G401 (cell line): ENCODE measurements around the gene RAP1GAP2. TPM values are rescaled to one million over a fixed set of nuclear protein-coding genes. Genes with fewer than 3 reads are reported as not detected.

Experiments
- DNase-seq: peaks from one replicate; pipeline ENCODE4 v3.0.0-alpha.2; 2015; ENCODE audit warnings: low spot score
- in situ Hi-C: cut with HindIII; loops from 2 replicates; pipeline ENCODE4 v1.10.0; 2016; ENCODE audit warnings: low sequenced_read_pairs, mixed read lengths
- total RNA-seq: library from RNA; depleted of rRNA; stranded (reverse); fragments of >200 nt; shearing (Covaris generic); gene quantifications from 2 replicates; pipeline ENCODE4 v1.2.3, GENCODE V29; 2014

RAP1GAP2 gene
- total RNA-seq, 1 experiment from 2014 or later, result 1.9 TPM

- in situ Hi-C loops, result no loop called here
- no peak for DNase-seq
Measured at GRCh38 chr17:2847381-2848333, 51.4 kb downstream of the RAP1GAP2 start.

DNA sequence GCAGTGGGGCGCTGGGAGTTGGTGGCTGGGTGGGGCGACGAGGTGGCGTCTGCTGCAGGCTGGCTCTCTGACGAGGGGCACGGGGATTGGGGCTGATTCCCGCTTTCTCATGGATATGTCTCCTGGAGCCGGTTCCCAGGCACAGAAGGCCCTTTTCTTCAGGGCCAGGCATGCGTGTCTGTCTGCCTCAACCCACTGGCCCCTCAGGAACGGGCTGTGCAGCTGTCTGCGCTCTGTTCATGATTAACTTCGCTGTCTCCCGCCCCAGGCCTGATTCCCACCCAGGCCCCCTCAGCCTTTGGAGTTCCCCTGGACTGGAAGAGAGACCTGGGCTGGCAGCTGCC, 53.1 kb downstream of the RAP1GAP2 start:
- in situ Hi-C loops, result no loop called here
- DNase-seq, result no peak

DNA sequence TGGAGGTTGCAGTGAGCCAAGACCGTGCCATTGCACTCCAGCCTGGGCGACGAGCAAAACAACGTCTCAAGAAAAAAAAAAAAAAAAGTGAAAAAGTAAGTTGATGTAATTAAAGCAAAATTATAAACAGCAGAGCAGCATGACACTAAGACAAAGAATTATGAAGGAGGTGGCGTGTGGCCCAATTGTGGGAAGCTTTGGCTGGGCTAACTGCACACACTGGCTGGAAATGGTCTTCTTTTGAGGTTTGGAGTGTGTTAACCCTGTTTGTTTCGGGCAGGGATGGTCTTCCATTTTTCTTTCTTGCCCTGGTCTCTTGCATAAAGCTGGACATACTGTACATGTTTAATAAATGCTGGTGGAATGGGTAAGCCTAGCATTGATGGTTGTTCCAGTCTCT, 54.8 kb downstream of the RAP1GAP2 start:
- in situ Hi-C loops, result no loop called here
- no peak for DNase-seq

DNA sequence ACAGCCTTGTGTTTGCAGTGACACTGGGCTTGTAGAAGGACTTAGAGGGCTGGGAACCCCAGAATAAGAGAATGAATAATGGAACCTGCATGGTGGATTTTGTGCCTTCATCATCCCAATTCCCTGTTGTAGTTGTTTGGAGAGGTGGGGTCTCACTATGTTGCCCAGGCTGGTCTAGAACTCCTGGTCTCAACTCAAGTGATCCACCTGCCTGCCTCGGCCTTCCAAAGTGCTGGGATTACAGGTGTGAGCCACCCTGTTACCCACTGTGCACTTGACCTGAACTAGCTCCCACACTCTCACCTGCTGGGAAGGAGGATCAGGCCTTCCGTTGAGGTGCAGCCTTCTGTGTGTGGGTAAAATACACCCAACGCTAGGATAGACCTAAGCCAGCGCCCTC, 55.4 kb downstream of the RAP1GAP2 start:
- no peak for DNase-seq
- in situ Hi-C loops, result no loop called here

- no peak for DNase-seq
- in situ Hi-C loops, result no loop called here
Measured at GRCh38 chr17:2852221-2852620, 56.0 kb downstream of the RAP1GAP2 start.

DNA sequence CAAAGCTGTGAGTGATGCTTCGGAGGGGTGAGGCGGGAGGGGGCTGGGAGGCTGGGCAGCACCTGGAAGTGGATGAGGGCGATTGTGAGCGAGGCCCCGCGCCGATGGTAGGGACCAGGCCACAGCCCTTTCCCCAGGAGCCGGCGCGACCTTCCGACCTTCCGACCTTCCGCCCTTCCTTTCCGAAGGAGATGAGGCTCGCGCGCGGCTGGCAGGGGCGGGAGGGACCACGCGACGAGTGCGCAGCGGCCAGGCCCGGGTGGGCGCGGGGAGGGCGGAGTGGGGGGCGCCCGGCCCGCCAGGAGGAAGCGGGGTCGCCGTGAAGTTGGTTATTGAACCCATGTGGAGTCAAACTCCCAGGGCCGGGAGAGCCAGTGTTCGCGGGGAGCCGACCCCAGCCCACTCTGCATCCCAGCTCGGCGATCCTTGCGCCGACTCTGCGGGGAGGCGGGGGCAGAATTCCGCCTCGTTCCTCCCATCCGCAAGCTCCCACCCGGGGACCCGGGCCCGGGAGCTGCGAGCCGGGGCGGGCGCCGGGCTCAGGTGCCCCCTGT, 56.6 kb downstream of the RAP1GAP2 start:
- DNase-seq, result no peak
- in situ Hi-C loops, result no loop called here

DNA sequence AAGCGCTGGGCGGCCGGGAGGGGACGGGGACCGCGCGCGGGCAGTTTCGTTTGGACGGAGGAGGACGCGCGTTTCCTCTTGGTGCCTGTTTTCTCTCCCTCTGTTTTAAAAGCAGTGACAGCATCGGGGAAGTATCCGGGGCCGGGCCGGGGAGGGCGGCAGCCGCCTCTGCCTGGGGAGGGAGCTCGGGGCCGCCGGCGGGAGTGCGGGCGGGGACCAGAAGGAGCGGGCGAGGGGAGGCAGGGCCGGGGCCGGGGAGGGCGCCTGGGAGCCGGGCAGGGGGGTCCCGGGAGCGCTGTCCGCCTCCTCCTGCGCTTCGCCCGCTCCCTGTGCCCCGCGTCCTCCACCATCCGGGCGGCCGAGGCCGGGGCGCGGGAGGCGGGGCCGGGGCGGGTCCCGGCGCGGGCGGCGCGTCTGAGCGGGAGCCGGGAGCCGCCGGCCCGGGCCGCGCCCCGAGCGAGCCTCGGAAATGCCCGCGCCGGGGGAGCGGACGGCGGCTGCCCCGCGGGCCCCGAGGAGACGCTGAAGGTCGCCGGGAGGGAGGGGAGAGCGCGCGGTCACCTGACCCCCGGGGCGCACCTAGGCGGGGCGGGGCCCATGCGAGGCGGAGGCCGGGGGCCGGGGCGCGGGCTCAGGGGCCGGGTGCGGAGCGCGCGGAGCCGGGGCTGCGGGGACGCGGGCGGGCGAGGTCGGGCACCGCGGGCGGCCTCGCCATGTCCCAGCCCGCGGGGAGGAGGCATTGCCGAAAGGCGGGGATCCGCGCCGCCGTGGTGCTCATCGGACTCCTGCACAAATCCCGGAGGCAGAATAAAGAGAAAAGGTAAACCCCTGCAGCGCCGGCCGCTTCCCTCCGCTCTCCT, 57.3 kb downstream of the RAP1GAP2 start:
- no peak for DNase-seq
- in situ Hi-C loops, result no loop called here

- DNase-seq, result peak; percentile 50
- in situ Hi-C loops, result no loop called here
Measured at GRCh38 chr17:2854143-2855055, 58.2 kb downstream of the RAP1GAP2 start.

- in situ Hi-C loops, result no loop called here
Measured at GRCh38 chr17:2855063-2855600, 58.9 kb downstream of the RAP1GAP2 start.

DNA sequence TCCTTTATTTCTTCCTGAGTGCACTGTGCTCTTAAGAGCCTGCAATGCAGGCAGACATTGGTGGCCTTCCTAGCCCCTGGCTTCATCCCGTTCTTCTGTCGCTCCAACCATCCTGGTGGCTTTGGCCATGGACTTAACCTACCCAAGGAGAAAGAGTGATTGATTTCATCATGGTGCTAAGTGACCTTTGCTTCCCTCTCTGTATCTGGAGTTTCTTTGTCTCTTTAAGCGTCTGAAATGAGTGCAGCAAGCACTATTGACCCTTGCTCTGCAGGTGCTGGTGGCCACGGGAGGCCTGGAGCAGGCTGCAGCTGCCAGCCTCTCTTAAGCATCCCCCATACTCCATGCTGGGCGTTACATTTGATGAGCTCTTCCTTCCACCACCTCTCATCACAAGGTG, 60.5 kb downstream of the RAP1GAP2 start:
- no peak for DNase-seq
- in situ Hi-C loops, result no loop called here

More at GRCh38 chr17:2855063-2855600, 58.9 kb downstream of the RAP1GAP2 start:
- DNase-seq, result no peak

DNA sequence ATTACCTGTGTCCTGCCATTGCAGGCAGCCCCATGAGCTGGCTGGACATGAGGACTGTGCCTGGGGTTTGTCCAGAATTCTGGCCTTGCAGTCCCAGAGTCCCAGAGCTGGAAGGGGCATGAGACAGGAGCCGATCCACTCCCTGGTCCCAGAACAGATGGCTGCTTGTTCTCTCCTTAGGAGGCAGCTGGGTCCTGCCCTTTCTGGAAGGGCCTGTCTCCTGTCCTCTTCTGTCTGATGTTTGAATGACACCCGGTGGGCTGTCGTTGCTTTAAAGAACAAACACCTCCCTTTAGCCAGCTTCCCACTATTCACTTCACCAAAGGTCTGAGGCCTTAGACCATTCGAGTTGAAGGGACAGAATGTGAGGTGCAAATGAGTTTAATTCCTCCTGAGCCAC, 63.8 kb downstream of the RAP1GAP2 start:
- DNase-seq, result peak; percentile 51
- in situ Hi-C loops, result no loop called here

GRCh38 chr17:2860883-2861282, 64.6 kb downstream of the RAP1GAP2 start:
- DNase-seq, result no peak
- in situ Hi-C loops, result no loop called here

DNA sequence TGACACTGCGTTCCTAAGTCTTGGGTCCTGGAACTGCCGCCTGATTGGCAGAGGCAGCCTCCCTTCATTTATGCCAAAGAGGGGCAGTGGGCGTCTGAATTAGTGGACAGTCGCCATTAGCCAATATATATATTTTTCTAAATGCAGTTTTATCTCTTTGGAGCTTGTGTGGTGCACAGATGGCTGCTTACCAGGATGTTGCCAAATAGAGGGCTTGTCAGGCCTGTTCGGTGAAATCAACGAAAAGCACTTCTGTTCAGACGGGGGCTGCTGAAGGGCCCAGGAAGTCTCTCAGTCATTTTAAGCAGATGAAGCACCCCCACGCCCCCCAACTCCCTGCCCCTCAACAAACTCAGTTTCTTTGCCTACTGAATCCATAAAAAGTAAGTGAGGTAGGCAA, 66.0 kb downstream of the RAP1GAP2 start:
- DNase-seq, result peak; percentile 73
- in situ Hi-C loops, result no loop called here

DNA sequence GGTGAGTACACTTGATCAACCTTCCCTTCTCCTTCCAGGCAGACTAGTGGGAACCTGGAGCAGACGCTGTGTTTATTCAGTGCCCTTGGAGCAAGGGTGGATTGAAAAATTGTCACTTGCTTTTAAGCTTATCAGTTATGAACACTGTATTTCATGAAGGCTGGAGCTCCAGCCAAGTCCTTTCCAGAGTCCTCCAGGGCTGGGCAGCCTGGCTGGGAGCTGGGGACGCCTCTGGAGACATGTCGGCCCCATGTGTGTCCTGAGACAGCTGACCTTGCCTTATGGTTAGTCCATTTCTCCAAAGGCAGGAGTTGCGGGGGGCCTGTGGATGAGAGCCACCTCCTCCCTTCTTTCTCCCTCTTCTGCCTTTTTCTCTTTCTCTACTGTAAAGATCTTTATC, 67.0 kb downstream of the RAP1GAP2 start:
- no peak for DNase-seq
- in situ Hi-C loops, result no loop called here

DNA sequence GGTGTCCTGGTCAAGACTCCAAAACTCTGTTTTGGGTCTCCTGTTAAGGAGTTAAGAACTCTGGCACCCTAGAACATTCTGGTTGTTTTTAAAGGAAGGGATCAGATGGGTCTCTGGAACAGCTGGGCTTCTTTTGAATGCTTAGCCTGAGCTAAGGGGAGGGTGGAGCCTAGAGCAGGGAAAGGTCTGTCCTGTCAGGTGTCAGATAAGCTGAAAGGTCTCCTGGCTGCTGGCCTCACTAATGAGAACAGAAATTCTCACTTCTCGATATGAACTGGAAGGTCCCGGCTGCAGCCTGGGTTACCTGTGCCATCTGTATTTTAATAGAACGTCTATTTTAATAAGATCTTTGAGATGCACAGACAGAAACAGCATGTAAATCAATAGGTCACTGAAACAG, 69.0 kb downstream of the RAP1GAP2 start:
- in situ Hi-C loops, result no loop called here
- no peak for DNase-seq

GRCh38 chr17:2867441-2868424, 71.5 kb downstream of the RAP1GAP2 start:
- DNase-seq, result peak; percentile 41
- in situ Hi-C loops, result no loop called here

DNA sequence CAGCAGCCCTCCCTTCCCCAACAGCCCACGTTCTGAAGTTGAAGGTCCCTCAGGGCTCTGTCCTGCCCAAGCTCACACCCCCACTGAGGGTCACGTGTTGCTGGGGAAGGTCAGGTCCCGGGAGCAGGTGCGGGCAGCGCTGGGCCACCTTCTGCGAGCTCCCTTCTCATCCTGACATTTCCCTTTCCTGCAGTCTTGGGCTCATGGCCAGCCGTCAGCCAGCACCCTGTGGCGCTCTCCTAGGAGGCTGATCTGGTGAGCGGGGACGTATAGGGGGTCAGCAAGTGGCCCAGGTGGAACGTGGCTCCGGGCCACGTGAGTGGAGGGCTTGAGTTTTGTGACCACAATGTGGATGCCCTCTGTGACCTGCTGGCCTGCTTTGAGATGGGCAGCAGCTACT, 73.4 kb downstream of the RAP1GAP2 start:
- no peak for DNase-seq

DNA sequence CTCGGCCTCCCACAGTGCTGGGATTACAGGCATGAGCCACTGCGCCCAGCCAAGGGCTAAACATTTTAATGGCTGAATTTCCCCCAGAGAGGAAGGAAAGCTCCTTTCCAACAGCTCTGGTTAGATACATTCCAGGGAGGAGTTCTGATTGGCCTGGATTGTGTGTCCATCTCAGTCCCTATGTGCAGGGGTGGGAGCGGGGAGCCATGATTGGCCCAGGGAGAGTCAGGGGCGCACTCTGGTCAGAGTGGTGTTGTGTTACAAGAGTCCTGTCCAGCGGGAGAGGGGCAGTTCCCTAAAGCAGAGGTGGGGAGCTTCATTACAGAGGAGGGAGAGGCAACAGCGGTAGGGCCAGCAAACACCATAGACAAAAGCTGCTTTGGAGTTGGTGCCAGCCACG, 75.0 kb downstream of the RAP1GAP2 start:
- no peak for DNase-seq
- in situ Hi-C loops, result no loop called here

More for the DNA sequence above, 73.4 kb downstream of the RAP1GAP2 start:
- in situ Hi-C loops, result no loop called here
